K562 (cell line): ENCODE results near the gene SERTAD1. TPM values are rescaled to one million over a fixed set of nuclear protein-coding genes. Genes with fewer than 3 reads are reported as not detected.

ENCODE experiments used
- CBX1 ChIP-seq: sonication (generic); IDR thresholded peaks from 2 replicates; pipeline ENCODE4 v1.6.1; 2016; ENCODE audit warnings: antibody characterized with exemption, low read depth, mild to moderate bottlenecking
- CCAR2 ChIP-seq: fragments of 200-400 bp; formaldehyde crosslinking; IDR thresholded peaks from 2 replicates; pipeline ENCODE4 v1.6.1; 2017; ENCODE audit warnings: mild to moderate bottlenecking, low read depth, low read length
- CHD1 ChIP-seq: fragments of 200-600 bp; sonication (generic); IDR thresholded peaks from one replicate; pipeline ENCODE4 v1.6.1; 2012; ENCODE audit warnings: mild to moderate bottlenecking, moderate library complexity, low read length, inconsistent platforms
- CUX1 ChIP-seq: fragments of 200-800 bp; sonication (Bioruptor generic); IDR thresholded peaks from 2 replicates; pipeline ENCODE4 v1.6.1; 2016; ENCODE audit warnings: missing genetic modification characterization, missing compliant biosample characterization
- ETV5 ChIP-seq: sonication (generic); formaldehyde crosslinking; IDR thresholded peaks from 2 replicates; pipeline ENCODE4 v1.4.0; 2020; ENCODE audit warnings: low read depth, mild to moderate bottlenecking, missing genetic modification reagents
- FOXK2 ChIP-seq, 2 experiments: fragments of 450-650 bp; IDR thresholded peaks in 1 of 2; conservative IDR thresholded peaks in 1 of 2; 2 replicates each; pipeline ENCODE4 v1.6.1; 2016; ENCODE audit warnings: low read depth in 2 of 2, mild to moderate bottlenecking in 1 of 2
- GTF2F1 ChIP-seq: IDR thresholded peaks from 2 replicates; pipeline ENCODE4 v1.6.1; 2011; ENCODE audit warnings: low read depth, low read length, improper control_type of control experiment
- MYC ChIP-seq, 2 experiments: fragments of 250-450 bp in 1 of 2; sonication (Bioruptor Pico) in 1 of 2; IDR thresholded peaks; 2 replicates each; pipeline versions ENCODE4 v1.5.1 to v1.6.1; 2012 to 2021; ENCODE audit warnings: low read depth in 2 of 2, borderline replicate concordance in 1 of 2, improper control_type of control experiment in 1 of 2, low read length in 1 of 2, mild to moderate bottlenecking in 1 of 2, moderate library complexity in 1 of 2
- NKRF ChIP-seq: fragments of 450-650 bp; IDR thresholded peaks from 2 replicates; pipeline ENCODE4 v1.6.1; 2016; ENCODE audit warnings: borderline replicate concordance
- PHF8 ChIP-seq: fragments of 200-600 bp; sonication (generic); IDR thresholded peaks from 2 replicates; pipeline ENCODE4 v1.6.1; 2012; ENCODE audit warnings: mixed run types, mild to moderate bottlenecking, inconsistent platforms, low read length, moderate library complexity, borderline replicate concordance
- PYGO2 ChIP-seq: fragments of 450-650 bp; IDR thresholded peaks from 2 replicates; pipeline ENCODE4 v1.6.1; 2016; ENCODE audit warnings: mild to moderate bottlenecking, missing genetic modification characterization, moderate library complexity, missing compliant biosample characterization
- RNF2 ChIP-seq: sonication (generic); IDR thresholded peaks from 2 replicates; pipeline ENCODE4 v1.6.1; 2016
- SNIP1 ChIP-seq: fragments of 450-650 bp; IDR thresholded peaks from 2 replicates; pipeline ENCODE4 v1.7.1; 2017; ENCODE audit warnings: low read depth, mild to moderate bottlenecking
- SRF ChIP-seq, 2 experiments: fragments of 250-450, 450-650 bp in 1 of 2; sonication (Bioruptor Pico) in 1 of 2; sonication (generic) in 1 of 2; formaldehyde crosslinking; IDR thresholded peaks; 2 replicates each; pipeline versions ENCODE4 v1.5.0 to v1.5.1; 2020 to 2022; ENCODE audit warnings: mild to moderate bottlenecking in 1 of 2, missing genetic modification reagents in 1 of 2
- STAT5B ChIP-seq: fragments of 250-450 bp; sonication (Bioruptor Pico); IDR thresholded peaks from 2 replicates; pipeline ENCODE4 v1.8.0; 2021; ENCODE audit warnings: mild to moderate bottlenecking, inconsistent platforms
- TBP ChIP-seq: optimal IDR thresholded peaks from 2 replicates; pipeline ENCODE3; 2011; ENCODE audit warnings: low read depth, low read length, improper control_type of control experiment
- TCF7 ChIP-seq: sonication (generic); IDR thresholded peaks from 2 replicates; pipeline ENCODE4 v1.6.1; 2016; ENCODE audit warnings: antibody characterized with exemption, borderline replicate concordance
- ZBTB8A ChIP-seq: fragments of 450-650 bp; IDR thresholded peaks from 2 replicates; pipeline ENCODE4 v1.6.1; 2018; ENCODE audit warnings: mild to moderate bottlenecking, moderate library complexity; ENCODE audit not compliant: partially characterized antibody
- ZNF830 ChIP-seq: fragments of 250-450 bp; sonication (Bioruptor Pico); IDR thresholded peaks from 2 replicates; pipeline ENCODE4 v1.5.0; 2021; ENCODE audit warnings: mild to moderate bottlenecking
- polyA plus RNA-seq, 8 experiments: library from polyadenylated mRNA; depleted of rRNA in 4 of 8; stranded (reverse) in 5 of 8; unstranded in 3 of 8; fragments of >200 nt; fragmentation: Nextera tagmentation in 2 of 8; fragmentation: Illumina TruSeq in 1 of 8; extraction: Ambion mirVana in 2 of 8; extraction: Trizol in 1 of 8; gene quantifications; 2 replicates each; pipeline versions ENCODE4 v1.2.1 to v1.2.3, GENCODE V29; 2011 to 2014; ENCODE audit warnings: inconsistent platforms in 1 of 8, missing spikeins in 1 of 8
- total RNA-seq, 7 experiments: library from RNA; depleted of rRNA in 6 of 7; stranded (reverse); fragments of >200 nt in 6 of 7; fragmentation: Illumina TruSeq in 2 of 7; extraction: Trizol in 2 of 7; gene quantifications; 2 replicates each; pipeline versions ENCODE4 v1.2.1 to v1.2.3, GENCODE V29; 2011 to 2021; ENCODE audit warnings: low replicate concordance in 1 of 7
- TF ChIP-seq, protein P1 (sequence below): fragments of 250-450 bp; sonication (Bioruptor Pico); IDR thresholded peaks from 2 replicates; pipeline ENCODE4 v1.8.0; 2022; ENCODE audit warnings: moderate library complexity, mild to moderate bottlenecking, inconsistent platforms

SERTAD1 gene
- total and polyA plus RNA-seq, 9 of the 15 experiments (the other 6 are each of a cell fraction or from before 2014, with no cell fraction given): 0.15 to 8.7 (median 4.9) TPM

- no peak; the same call in 1 of the 2 replicates for TF ChIP-seq SNIP1
- 0 out of 2 replicates have a peak, but pooled peaks have one; percentile 63 for TF ChIP-seq PYGO2 (tag)
- TF ChIP-seq CBX1: 0 out of 2 replicates have a peak, but pooled peaks have one; percentile 69
- TF ChIP-seq, protein P1, sequence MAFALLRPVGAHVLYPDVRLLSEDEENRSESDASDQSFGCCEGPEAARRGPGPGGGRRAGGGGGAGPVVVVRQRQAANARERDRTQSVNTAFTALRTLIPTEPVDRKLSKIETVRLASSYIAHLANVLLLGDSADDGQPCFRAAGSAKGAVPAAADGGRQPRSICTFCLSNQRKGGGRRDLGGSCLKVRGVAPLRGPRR (CRISPR knock-in tag): no peak
- TF ChIP-seq MYC (IDR thresholded peaks at IDR 0.05; ENCODE audit: low read depth, low read length): peak; percentile 79
- no peak for TF ChIP-seq MYC (CRISPR knock-in tag; IDR thresholded peaks at IDR 0.05; ENCODE audit: borderline replicate concordance, low read depth)
- TF ChIP-seq CCAR2: no peak
- no peak for TF ChIP-seq NKRF
- no peak for TF ChIP-seq ZBTB8A
- TF ChIP-seq GTF2F1: peak; percentile 22; the same call in 1 of the 2 replicates
- 0 out of 4 replicates have a peak, but pooled peaks of 1 of the 2 experiments have one; percentile 20 for TF ChIP-seq SRF (CRISPR knock-in tag; IDR thresholded peaks at IDR 0.05)
- no peak for TF ChIP-seq TCF7
- TF ChIP-seq ETV5 (CRISPR knock-in tag): 0 out of 2 replicates have a peak, but pooled peaks have one; percentile 49
- TF ChIP-seq CHD1: peak; percentile 74
- TF ChIP-seq STAT5B (CRISPR knock-in tag): no peak
- peak; percentile 22; the same call in 1 of the 2 replicates for TF ChIP-seq RNF2
- TF ChIP-seq ZNF830 (CRISPR knock-in tag): no peak
- TF ChIP-seq CUX1 (CRISPR knock-in tag): no peak
- peak; percentile 57 for TF ChIP-seq TBP
- TF ChIP-seq PHF8: peak; percentile 57; the same call in 1 of the 2 replicates
- no peak for TF ChIP-seq FOXK2 (conservative IDR thresholded peaks at IDR 0.05 in 1 of 2, IDR thresholded peaks at IDR 0.05 in 1 of 2; ENCODE audit: low read depth in 2 of 2)
Measured at GRCh38 chr19:40433391-40434216, 7.8 kb upstream of the SERTAD1 start (continued).
